Ishikawa (cell line): ENCODE results near the gene YY1AP1.

ENCODE experiments used
- CEBPB ChIP-seq: IDR thresholded peaks from 2 replicates; pipeline ENCODE4 v1.6.1; 2012
- CREB1 ChIP-seq: IDR thresholded peaks from 2 replicates; pipeline ENCODE4 v1.6.1; 2012; ENCODE audit warnings: low read depth
- EGR1 ChIP-seq: IDR thresholded peaks from 2 replicates; pipeline ENCODE4 v1.6.1; 2012
- EP300 ChIP-seq: IDR thresholded peaks from 2 replicates; pipeline ENCODE4 v1.6.1; 2012; ENCODE audit warnings: borderline replicate concordance
- FOXM1 ChIP-seq: IDR thresholded peaks from 2 replicates; pipeline ENCODE4 v1.6.1; 2012; ENCODE audit warnings: low read depth, borderline replicate concordance
- NFIC ChIP-seq: IDR thresholded peaks from 2 replicates; pipeline ENCODE4 v1.6.1; 2012
- RAD21 ChIP-seq: IDR thresholded peaks from 2 replicates; pipeline ENCODE4 v1.6.1; 2012; ENCODE audit warnings: low read depth
- TAF1 ChIP-seq: IDR thresholded peaks from 2 replicates; pipeline ENCODE4 v1.6.1; 2012; ENCODE audit warnings: low read depth, mild to moderate bottlenecking
- TCF12 ChIP-seq: IDR thresholded peaks from 2 replicates; pipeline ENCODE4 v1.6.1; 2012; ENCODE audit warnings: low read depth
- TEAD4 ChIP-seq: IDR thresholded peaks from 2 replicates; pipeline ENCODE4 v1.6.1; 2012
- YY1 ChIP-seq: IDR thresholded peaks from 2 replicates; pipeline ENCODE4 v1.6.1; 2012; ENCODE audit warnings: low read depth
- ZBTB7A ChIP-seq: IDR thresholded peaks from 2 replicates; pipeline ENCODE4 v1.6.1; 2012; ENCODE audit warnings: low read depth
- TF ChIP-seq, protein P1 (sequence below): IDR thresholded peaks from 2 replicates; pipeline ENCODE4 v1.6.1; 2012; ENCODE audit warnings: low read depth, mild to moderate bottlenecking
- TF ChIP-seq, protein P2 (sequence below): IDR thresholded peaks from 2 replicates; pipeline ENCODE4 v1.6.1; 2012
- TF ChIP-seq, protein P3 (sequence below): IDR thresholded peaks from 2 replicates; pipeline ENCODE4 v1.6.1; 2012

Gene YY1AP1

DNA sequence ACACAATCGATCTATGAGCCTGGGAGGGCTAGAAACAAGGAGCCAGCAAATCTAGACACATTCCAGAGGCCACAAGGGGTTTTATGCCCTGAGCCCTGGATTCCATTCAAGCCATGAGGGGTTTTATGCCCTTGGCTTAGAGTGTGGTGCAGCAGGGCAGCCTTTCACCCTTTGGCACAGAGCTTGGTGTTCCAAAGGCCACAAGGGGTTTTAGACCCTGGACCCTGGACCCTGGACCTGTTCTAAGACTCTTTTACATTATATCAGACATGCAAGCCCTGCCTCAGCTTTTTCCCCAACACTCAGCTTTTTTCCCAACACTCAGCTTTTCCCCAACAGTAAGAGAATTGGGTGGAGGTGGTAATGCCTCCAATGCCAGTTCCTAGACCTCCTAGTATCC is 65.2 kb downstream of the YY1AP1 start:
- TF ChIP-seq, protein P1, sequence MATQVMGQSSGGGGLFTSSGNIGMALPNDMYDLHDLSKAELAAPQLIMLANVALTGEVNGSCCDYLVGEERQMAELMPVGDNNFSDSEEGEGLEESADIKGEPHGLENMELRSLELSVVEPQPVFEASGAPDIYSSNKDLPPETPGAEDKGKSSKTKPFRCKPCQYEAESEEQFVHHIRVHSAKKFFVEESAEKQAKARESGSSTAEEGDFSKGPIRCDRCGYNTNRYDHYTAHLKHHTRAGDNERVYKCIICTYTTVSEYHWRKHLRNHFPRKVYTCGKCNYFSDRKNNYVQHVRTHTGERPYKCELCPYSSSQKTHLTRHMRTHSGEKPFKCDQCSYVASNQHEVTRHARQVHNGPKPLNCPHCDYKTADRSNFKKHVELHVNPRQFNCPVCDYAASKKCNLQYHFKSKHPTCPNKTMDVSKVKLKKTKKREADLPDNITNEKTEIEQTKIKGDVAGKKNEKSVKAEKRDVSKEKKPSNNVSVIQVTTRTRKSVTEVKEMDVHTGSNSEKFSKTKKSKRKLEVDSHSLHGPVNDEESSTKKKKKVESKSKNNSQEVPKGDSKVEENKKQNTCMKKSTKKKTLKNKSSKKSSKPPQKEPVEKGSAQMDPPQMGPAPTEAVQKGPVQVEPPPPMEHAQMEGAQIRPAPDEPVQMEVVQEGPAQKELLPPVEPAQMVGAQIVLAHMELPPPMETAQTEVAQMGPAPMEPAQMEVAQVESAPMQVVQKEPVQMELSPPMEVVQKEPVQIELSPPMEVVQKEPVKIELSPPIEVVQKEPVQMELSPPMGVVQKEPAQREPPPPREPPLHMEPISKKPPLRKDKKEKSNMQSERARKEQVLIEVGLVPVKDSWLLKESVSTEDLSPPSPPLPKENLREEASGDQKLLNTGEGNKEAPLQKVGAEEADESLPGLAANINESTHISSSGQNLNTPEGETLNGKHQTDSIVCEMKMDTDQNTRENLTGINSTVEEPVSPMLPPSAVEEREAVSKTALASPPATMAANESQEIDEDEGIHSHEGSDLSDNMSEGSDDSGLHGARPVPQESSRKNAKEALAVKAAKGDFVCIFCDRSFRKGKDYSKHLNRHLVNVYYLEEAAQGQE, result no peak
- no peak for TF ChIP-seq EP300
- TF ChIP-seq TCF12, result no peak
- no peak for TF ChIP-seq FOXM1
- TF ChIP-seq EGR1, result no peak
- TF ChIP-seq RAD21, result no peak
- TF ChIP-seq TEAD4, result no peak
- no peak for TF ChIP-seq CREB1
- no peak for TF ChIP-seq YY1
- TF ChIP-seq ZBTB7A, result no peak
- TF ChIP-seq NFIC, result no peak
- TF ChIP-seq, protein P2, sequence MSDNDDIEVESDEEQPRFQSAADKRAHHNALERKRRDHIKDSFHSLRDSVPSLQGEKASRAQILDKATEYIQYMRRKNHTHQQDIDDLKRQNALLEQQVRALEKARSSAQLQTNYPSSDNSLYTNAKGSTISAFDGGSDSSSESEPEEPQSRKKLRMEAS, result no peak
- TF ChIP-seq, protein P3, sequence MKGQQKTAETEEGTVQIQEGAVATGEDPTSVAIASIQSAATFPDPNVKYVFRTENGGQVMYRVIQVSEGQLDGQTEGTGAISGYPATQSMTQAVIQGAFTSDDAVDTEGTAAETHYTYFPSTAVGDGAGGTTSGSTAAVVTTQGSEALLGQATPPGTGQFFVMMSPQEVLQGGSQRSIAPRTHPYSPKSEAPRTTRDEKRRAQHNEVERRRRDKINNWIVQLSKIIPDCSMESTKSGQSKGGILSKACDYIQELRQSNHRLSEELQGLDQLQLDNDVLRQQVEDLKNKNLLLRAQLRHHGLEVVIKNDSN, result no peak
- no peak for TF ChIP-seq TAF1
- TF ChIP-seq CEBPB, result no peak

DNA sequence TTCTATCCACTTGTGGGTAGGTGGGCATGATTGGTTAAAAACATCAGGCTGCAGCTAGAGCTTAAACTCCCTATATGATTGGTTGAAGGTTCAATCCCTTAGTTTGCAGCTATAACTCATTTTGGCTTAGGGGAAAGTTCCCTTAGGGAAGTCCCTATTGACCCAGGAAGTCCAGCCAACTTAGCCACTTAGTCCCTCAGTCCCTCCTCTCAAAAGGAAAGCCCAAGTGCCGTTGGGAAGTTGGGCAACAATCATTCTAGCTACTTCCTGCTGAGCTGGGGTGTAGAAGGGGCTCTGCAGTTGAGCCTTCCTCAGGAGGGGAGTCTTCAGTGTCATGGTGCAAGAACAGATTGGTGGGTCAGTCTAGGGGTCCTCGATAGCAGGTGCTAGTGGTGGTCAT is 66.4 kb downstream of the YY1AP1 start:
- TF ChIP-seq EP300 (no peak), TEAD4 (no peak), YY1 (no peak), TCF12 (no peak), RAD21 (no peak), TAF1 (no peak), CREB1 (no peak), ZBTB7A (no peak)
- TF ChIP-seq, protein P3, result no peak

DNA sequence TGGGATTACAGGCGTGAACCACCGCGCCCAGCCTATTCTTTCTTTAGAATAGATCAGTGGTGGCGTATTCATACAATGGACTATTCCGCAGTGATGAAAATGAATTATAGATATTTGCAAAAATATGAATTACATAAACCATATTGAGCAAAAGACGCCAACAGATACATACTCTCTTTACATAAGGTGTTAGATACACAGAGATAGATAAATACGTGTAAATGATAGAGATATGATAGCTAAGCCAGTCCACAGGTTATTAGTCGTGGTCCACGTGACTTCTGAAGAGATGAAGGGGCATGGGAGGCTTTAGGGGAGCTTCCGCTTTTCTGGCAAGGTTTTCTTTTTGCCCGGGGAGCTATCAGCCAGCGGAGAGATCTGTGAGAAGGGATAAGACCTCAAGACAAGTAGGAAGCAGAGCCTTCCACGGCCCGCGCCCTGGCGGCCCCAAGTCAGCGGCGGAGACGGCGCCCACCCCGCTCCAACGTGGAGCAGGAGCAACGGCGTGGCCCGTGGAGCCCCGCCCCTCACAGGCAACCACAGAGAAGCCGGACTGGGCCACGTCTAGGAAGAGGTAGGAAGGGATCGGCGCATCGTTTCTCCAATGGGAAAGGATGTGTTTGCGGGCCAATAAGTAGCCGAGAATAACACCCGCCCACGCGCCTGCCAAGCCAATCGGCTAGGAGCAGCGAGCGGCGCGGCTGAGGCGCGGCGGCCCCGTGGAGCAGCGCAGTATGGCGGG is 78.9 kb downstream of the YY1AP1 start, which contains the start of gene MSTO1:
Gene MSTO1, plus strand, starts transcription at position 704 of the 742 bp plus-strand sequence. Its CDS starts 31 bp downstream, at position 735.
- peak; percentile 73 for TF ChIP-seq EGR1
- TF ChIP-seq, protein P1, result no peak
- TF ChIP-seq CREB1, result no peak
- TF ChIP-seq, protein P2, result peak; percentile 92
- no peak for TF ChIP-seq YY1
- peak; percentile 58; the same call in 1 of the 2 replicates for TF ChIP-seq TAF1
- no peak for TF ChIP-seq TEAD4
- TF ChIP-seq FOXM1, result no peak
- no peak for TF ChIP-seq NFIC
- TF ChIP-seq, protein P3, result peak; percentile 91
- no peak for TF ChIP-seq TCF12
- no peak for TF ChIP-seq CEBPB
